Calu3 (cell line): Measurements from ENCODE around the gene TSPYL1. TPM values are rescaled to one million over a fixed set of nuclear protein-coding genes. Genes with fewer than 3 reads are reported as not detected.

Source experiments
- BruUV-seq: library from RNA; stranded (reverse); fragments of 400-500 nt; replicated peaks from 2 replicates; lab custom pipeline; 2021; lab: Mats Ljungman, UMichigan
- CTCF ChIA-PET: fragments of 300-600 bp; sonication (Branson Sonifier 250); formaldehyde crosslinking; loops from one replicate; lab custom pipeline; 2022; ENCODE audit warnings: antibody characterized with exemption; lab: Charles Lee
- DNase-seq: peaks from one replicate; pipeline ENCODE4 v3.0.0; 2022
- H3K27ac Mint-ChIP-seq: one replicate; pipeline ENCODE4 v1.8.0; 2022; ENCODE audit warnings: mixed read lengths; ENCODE audit not compliant: unreplicated experiment
- H3K27me3 Mint-ChIP-seq: one replicate; pipeline ENCODE4 v1.8.0; 2022; ENCODE audit warnings: mixed read lengths; ENCODE audit not compliant: unreplicated experiment
- H3K36me3 Mint-ChIP-seq: one replicate; pipeline ENCODE4 v1.8.0; 2022; ENCODE audit warnings: mild to moderate bottlenecking, moderate library complexity, mixed read lengths; ENCODE audit not compliant: insufficient read depth, unreplicated experiment
- H3K4me1 Mint-ChIP-seq: one replicate; pipeline ENCODE4 v1.8.0; 2022; ENCODE audit warnings: mild to moderate bottlenecking, low read depth, mixed read lengths; ENCODE audit not compliant: unreplicated experiment
- H3K4me3 Mint-ChIP-seq: one replicate; pipeline ENCODE4 v1.8.0; 2022; ENCODE audit warnings: mild to moderate bottlenecking, low read depth, moderate library complexity, mixed read lengths; ENCODE audit not compliant: unreplicated experiment
- H3K9me3 Mint-ChIP-seq: one replicate; pipeline ENCODE4 v1.8.0; 2022; ENCODE audit warnings: low read depth, mixed read lengths; ENCODE audit not compliant: unreplicated experiment
- CTCF ChIP-seq: fragments of 200-600 bp; IDR thresholded peaks from one replicate; pipeline ENCODE4 v1.8.0; 2022; ENCODE audit warnings: antibody characterized with exemption; ENCODE audit not compliant: unreplicated experiment
- intact Hi-C: fragments of 100-400 bp; cut with micrococcal nuclease; formaldehyde crosslinking; loops from one replicate; pipeline ENCODE4 v1.10.0; 2022; ENCODE audit not compliant: unreplicated experiment
- total RNA-seq: library from RNA; stranded (reverse); gene quantifications from 2 replicates; pipeline ENCODE4 v1.2.3, GENCODE V29; 2022

The TSPYL1 gene
- total RNA-seq, 1 experiment from 2014 or later: 79.0 TPM

DNA sequence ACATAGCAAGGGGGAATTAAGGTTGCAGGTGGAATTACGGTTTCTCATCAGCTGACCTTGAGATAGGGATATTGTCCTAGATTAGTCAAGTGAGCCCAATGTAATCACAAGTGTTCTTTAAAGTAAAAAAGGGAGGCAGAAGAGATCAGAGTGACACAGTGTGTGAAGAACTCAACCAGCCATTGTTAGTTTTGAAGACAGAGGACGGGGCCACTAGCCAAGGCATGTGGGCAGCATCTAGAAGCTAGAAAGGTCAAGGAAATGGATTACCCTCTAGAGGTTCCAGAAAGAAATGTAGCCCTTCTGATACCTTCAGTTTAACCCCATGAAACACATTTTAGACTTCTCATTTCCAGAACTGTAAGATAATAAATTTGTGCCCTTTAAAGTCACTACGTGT, 18.5 kb upstream of the TSPYL1 start:
- intact Hi-C loops: no loop called here
- H3K36me3 Mint-ChIP-seq: no peaks in the 10 kb centered on the region
- H3K27me3 Mint-ChIP-seq: no peaks in the 10 kb centered on the region
- TF ChIP-seq CTCF: no peak
- H3K4me3 Mint-ChIP-seq: no peak overlapping the region
- H3K9me3 Mint-ChIP-seq: peaks cover 3% of the 10 kb centered on the region
- H3K4me1 Mint-ChIP-seq: no peaks in the 10 kb centered on the region
- BruUV-seq: no TSS peak
- no peak overlapping the region for H3K27ac Mint-ChIP-seq
- CTCF ChIA-PET: interaction anchor here (0.5 kb wide), 1 partner anchor 1098 kb away, joined by 3 read pairs; no protein-coding TSS in a partner anchor
- DNase-seq: no peak

DNA sequence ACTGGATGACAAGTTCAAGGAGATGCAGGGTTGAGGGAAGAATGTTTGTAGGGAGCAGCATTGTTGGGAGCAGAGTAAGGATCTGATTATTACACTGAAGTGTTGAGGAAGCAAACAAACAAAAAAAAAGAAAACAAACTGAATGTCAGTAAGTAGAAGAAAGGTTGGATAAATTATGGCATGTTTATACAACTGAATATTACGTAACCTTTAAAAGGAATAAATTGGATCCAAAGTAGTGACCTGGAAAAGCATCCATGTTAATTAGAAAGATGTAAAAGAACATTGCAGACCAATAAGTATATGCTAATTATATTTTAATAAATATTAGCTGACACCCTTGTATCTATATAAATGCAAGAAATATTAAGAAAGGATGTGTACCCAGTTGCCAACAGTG, 12.8 kb upstream of the TSPYL1 start:
- Mint-ChIP-seq H3K27ac (no peak overlapping the region), H3K4me3 (no peak overlapping the region), H3K27me3 (no peaks in the 10 kb centered on the region), H3K9me3 (no peaks in the 10 kb centered on the region), H3K4me1 (no peaks in the 10 kb centered on the region), H3K36me3 (no peaks in the 10 kb centered on the region)
- no TSS peak for BruUV-seq
- intact Hi-C loops: no loop called here
- no peak for DNase-seq
- CTCF ChIA-PET: no interaction called here
- TF ChIP-seq CTCF: no peak

DNA sequence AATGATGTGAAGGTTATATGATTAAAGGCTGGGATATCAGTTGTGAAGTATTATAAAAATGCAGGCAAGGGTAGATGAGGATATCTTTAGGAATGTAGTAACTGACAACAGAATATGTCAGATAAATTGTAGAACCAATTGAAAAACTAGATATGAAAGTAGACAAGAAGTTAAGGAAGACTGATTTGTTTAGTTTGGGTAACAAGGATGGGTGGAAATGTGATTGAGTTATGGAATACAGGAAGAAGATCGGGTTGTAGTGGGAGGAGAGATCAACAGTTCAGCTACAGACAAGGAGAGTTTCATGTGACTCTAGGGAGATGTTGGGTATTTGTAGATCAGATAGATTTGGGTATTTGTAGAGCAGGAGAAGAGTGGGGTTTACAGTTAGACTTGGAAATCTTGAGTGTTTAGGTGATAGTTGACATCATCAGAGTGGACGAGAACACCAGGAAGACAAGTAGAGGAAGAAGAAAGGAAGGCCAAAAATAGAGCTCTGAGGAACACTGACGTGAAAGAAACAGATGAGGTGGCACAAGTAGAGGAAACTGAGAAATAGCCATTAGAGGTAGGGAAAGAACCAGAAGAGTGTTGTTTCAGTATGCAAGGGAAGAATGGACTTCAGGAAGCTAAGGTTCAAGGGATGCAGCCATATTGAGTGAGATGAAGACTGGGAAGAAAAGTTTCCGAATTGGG, 12.1 kb upstream of the TSPYL1 start:
- CTCF ChIA-PET: interaction anchor here (0.5 kb wide), 1 partner anchor 1748 kb away, joined by 3 read pairs; no protein-coding TSS in a partner anchor
- DNase-seq: no peak
- no peak overlapping the region for H3K4me3 Mint-ChIP-seq
- H3K27ac Mint-ChIP-seq: no peak overlapping the region
- no peak for TF ChIP-seq CTCF
- BruUV-seq: no TSS peak
- intact Hi-C loops: no loop called here
- H3K27me3 Mint-ChIP-seq: no peaks in the 10 kb centered on the region
- H3K4me1 Mint-ChIP-seq: no peaks in the 10 kb centered on the region
- no peaks in the 10 kb centered on the region for H3K9me3 Mint-ChIP-seq
- H3K36me3 Mint-ChIP-seq: no peaks in the 10 kb centered on the region

DNA sequence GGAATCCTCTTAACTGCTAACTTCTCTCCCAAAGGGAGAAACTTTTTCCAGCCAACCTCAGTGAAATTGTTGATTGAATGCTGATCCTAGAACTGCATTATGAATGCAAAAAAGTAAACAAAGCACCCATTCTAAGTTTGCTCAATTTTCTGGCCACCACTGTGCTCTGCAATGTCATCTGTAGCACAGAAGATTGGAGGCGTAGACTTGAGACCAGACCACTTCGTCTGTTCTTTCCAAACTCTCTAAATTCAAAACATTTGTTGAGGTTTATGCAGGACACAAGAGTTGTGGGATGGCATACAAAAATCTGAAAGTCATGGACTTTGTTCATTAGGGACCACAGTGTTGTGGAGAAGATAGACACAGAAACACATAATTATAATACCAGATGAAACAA, 11.1 kb upstream of the TSPYL1 start:
- H3K9me3 Mint-ChIP-seq: no peaks in the 10 kb centered on the region
- BruUV-seq: no TSS peak
- H3K27me3 Mint-ChIP-seq: no peaks in the 10 kb centered on the region
- H3K27ac Mint-ChIP-seq: no peak overlapping the region
- CTCF ChIA-PET: no interaction called here
- TF ChIP-seq CTCF: no peak
- no peak for DNase-seq
- H3K4me1 Mint-ChIP-seq: no peaks in the 10 kb centered on the region
- intact Hi-C loops: no loop called here
- H3K4me3 Mint-ChIP-seq: no peak overlapping the region
- H3K36me3 Mint-ChIP-seq: no peaks in the 10 kb centered on the region
